MM.1S (cell line): Measurements from ENCODE around the gene PTPRN2.

Experiments
- CTCF ChIP-seq: fragments of 300-600 bp; sonication (generic); IDR thresholded peaks from 2 replicates; pipeline ENCODE4 v1.5.1; 2016; ENCODE audit warnings: antibody characterized with exemption, low read length, mixed read lengths
- EZH2 ChIP-seq: fragments of 300-600 bp; sonication (generic); optimal IDR thresholded peaks from 2 replicates; pipeline ENCODE3; 2017; ENCODE audit warnings: low read depth, mild to moderate bottlenecking, antibody characterized with exemption, low read length, mixed read lengths
- EZH2phosphoT487 ChIP-seq: fragments of 300-600 bp; sonication (generic); IDR thresholded peaks from 2 replicates; pipeline ENCODE4 v1.6.1; 2018; ENCODE audit warnings: antibody characterized with exemption, low read length

- TF ChIP-seq EZH2phosphoT487 (no peak), CTCF (no peak), EZH2 (no peak)
These were observed 647.1 kb downstream of the PTPRN2 start for GRCh38 chr7:157940497-157940896.
